Stomach (tissue), 9 donors: ENCODE measurements around the gene USP1. TPM values are rescaled to one million over a fixed set of nuclear protein-coding genes. Genes with fewer than 3 reads are reported as not detected.

ENCODE experiments used
- DNase-seq, 2 donors: peaks; one replicate each; pipeline versions ENCODE4 v3.0.0 to v3.0.0-alpha.2; 2013 to 2019
- H3K27ac ChIP-seq, 5 donors: fragments of 200-600 bp in 4 of 5; sonication (generic) in 4 of 5; one replicate each; pipeline ENCODE4 v1.5.1; 2013 to 2019; ENCODE audit warnings: mild to moderate bottlenecking in 1 of 5, moderate library complexity in 1 of 5
- H3K27me3 ChIP-seq, 3 donors: fragments of 200-600 bp; sonication (generic); one replicate each; pipeline ENCODE4 v1.5.1; 2017 to 2019; ENCODE audit warnings: mixed run types in 1 of 3
- H3K36me3 ChIP-seq, 4 donors: fragments of 200-600 bp; sonication (generic); 1 replicate in 3 of 4; 2 replicates in 1 of 4; pipeline ENCODE4 v1.5.1; 2016 to 2019
- H3K4me1 ChIP-seq, 4 donors: fragments of 200-600 bp; sonication (generic); one replicate each; pipeline ENCODE4 v1.5.1; 2016 to 2019
- H3K4me3 ChIP-seq, 4 donors: fragments of 200-600 bp; sonication (generic) in 3 of 4; one replicate each; pipeline ENCODE4 v1.5.1; 2016 to 2019; ENCODE audit warnings: mild to moderate bottlenecking in 1 of 4
- H3K9me3 ChIP-seq, 4 donors: fragments of 200-600 bp; sonication (generic); one replicate each; pipeline ENCODE4 v1.5.1; 2016 to 2019
- CTCF ChIP-seq, 7 experiments: fragments of 450-650 bp in 4 of 7; fragments of 200-600 bp in 3 of 7; sonication (generic) in 3 of 7; IDR thresholded peaks; one replicate each; pipeline ENCODE4 v1.5.1; 2016 to 2019; ENCODE audit warnings: antibody characterized with exemption in 7 of 7, control low read depth in 2 of 7, mild to moderate bottlenecking in 1 of 7
- EP300 ChIP-seq: sonication (generic); formaldehyde crosslinking; IDR thresholded peaks from one replicate; pipeline ENCODE4 v1.6.1; 2017; ENCODE audit warnings: antibody characterized with exemption
- POLR2A ChIP-seq, 4 donors: fragments of 450-650 bp; IDR thresholded peaks; one replicate each; pipeline ENCODE4 v1.6.1; 2016; ENCODE audit warnings: antibody characterized with exemption in 4 of 4, control low read depth in 2 of 4, mild to moderate bottlenecking in 1 of 4, moderate library complexity in 1 of 4
- POLR2AphosphoS5 ChIP-seq, 3 donors: sonication (generic); formaldehyde crosslinking; IDR thresholded peaks; one replicate each; pipeline ENCODE4 v1.6.1; 2016; ENCODE audit warnings: antibody characterized with exemption in 3 of 3
- WGBS, 5 donors: extraction: QIAGEN DNeasy Blood & Tissue Kit in 3 of 5; methylation state at CpG; one replicate each; pipeline versions ENCODE4 v1.1.5 to v1.1.7; 2013 to 2018; 5-methylcytosine and 5-hydroxymethylcytosine counted together
- intact Hi-C: fragments of 100-400 bp; cut with DNase I; formaldehyde crosslinking; loops from one replicate; pipeline ENCODE4 v1.15.1; 2023; ENCODE audit warnings: low total_unique reads
- polyA plus RNA-seq, 3 donors: library from polyadenylated mRNA; stranded (reverse); fragments of 200-250 nt; gene quantifications; one replicate each; pipeline ENCODE4 v1.2.3, GENCODE V29; 2013
- total RNA-seq, 5 donors: library from RNA; depleted of rRNA; stranded (reverse); fragments of >200 nt; gene quantifications; one replicate each; pipeline versions ENCODE4 v1.1.0 to v1.2.3, GENCODE V29; 2014 to 2016
- donor health status: healthy with polysubstance abuse.
- donor health status: Bipolar disorder and iron deficiency.
- donor health status: healthy.

The USP1 gene
- total and polyA plus RNA-seq, 8 donors = 5.4 to 47.5 (median 15.5) TPM

- intact Hi-C loops = no loop called here
- Histone ChIP-seq H3K27me3 (no peaks in the 10 kb centered on the region), H3K4me3 (no peak overlapping the region), H3K36me3 (no peaks in the 10 kb centered on the region), H3K9me3 (no peaks in the 10 kb centered on the region), H3K27ac (no peak overlapping the region), H3K4me1 (no peaks in the 10 kb centered on the region)
- no peak for TF ChIP-seq POLR2AphosphoS5 (IDR thresholded peaks at IDR 0.05)
- no peak for TF ChIP-seq EP300
- no peak for TF ChIP-seq CTCF (IDR thresholded peaks at IDR 0.05)
- TF ChIP-seq POLR2A (IDR thresholded peaks at IDR 0.05) = no peak
- WGBS, 5 donors = 71 to 80% (median 78%) methylated on average over 6 of the region's 6 CpGs
- DNase-seq = no peak
These were observed 40.0 kb upstream of the USP1 start for GRCh38 chr1:62396871-62397270.

- no peaks in the 10 kb centered on the region for H3K36me3 ChIP-seq
- TF ChIP-seq POLR2AphosphoS5 (IDR thresholded peaks at IDR 0.05) = no peak
- TF ChIP-seq POLR2A (IDR thresholded peaks at IDR 0.05) = no peak
- TF ChIP-seq EP300 = no peak
- TF ChIP-seq CTCF (IDR thresholded peaks at IDR 0.05) = no peak
- H3K4me1 ChIP-seq = no peaks in the 10 kb centered on the region
- intact Hi-C loops = no loop called here
- no peak overlapping the region for H3K27ac ChIP-seq
- no peaks in the 10 kb centered on the region for H3K27me3 ChIP-seq
- no peaks in the 10 kb centered on the region for H3K9me3 ChIP-seq
- no peak for DNase-seq
- no peak overlapping the region for H3K4me3 ChIP-seq
- WGBS, 5 donors = 91 to 97% (median 94%) methylated on average over 3 of the region's 3 CpGs
These were observed 39.5 kb upstream of the USP1 start for GRCh38 chr1:62397301-62397700.

DNA sequence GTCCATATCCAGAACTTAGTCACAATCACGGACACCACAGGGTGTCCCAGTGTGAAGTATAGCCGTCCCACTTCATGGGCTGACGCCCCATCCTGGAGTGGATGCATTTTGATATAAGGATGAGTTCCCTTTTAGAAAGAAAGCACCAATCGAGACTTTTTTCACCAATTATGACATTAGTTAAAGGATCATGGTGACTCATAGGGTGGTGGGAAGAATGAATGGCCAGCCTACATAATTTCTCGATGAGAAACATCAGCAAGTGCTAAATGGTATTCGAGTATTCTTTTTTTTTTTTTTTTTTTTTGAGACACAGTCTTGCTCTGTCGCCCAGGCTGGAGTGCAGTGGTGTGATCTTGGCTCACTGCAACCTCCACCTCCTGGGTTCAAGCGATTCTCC, 38.5 kb upstream of the USP1 start:
- no peak for DNase-seq
- TF ChIP-seq POLR2A (IDR thresholded peaks at IDR 0.05) = no peak
- no peak for TF ChIP-seq CTCF (IDR thresholded peaks at IDR 0.05)
- TF ChIP-seq EP300 = no peak
- TF ChIP-seq POLR2AphosphoS5 (IDR thresholded peaks at IDR 0.05) = no peak
- Histone ChIP-seq H3K4me3 (no peak overlapping the region), H3K4me1 (no peaks in the 10 kb centered on the region), H3K27ac (no peak overlapping the region), H3K9me3 (no peaks in the 10 kb centered on the region), H3K27me3 (no peaks in the 10 kb centered on the region), H3K36me3 (no peaks in the 10 kb centered on the region)
- intact Hi-C loops = no loop called here
- 90 to 94% (median 93%) methylated on average over 7 to 8 of the region's 8 CpGs for WGBS, 5 donors

DNA sequence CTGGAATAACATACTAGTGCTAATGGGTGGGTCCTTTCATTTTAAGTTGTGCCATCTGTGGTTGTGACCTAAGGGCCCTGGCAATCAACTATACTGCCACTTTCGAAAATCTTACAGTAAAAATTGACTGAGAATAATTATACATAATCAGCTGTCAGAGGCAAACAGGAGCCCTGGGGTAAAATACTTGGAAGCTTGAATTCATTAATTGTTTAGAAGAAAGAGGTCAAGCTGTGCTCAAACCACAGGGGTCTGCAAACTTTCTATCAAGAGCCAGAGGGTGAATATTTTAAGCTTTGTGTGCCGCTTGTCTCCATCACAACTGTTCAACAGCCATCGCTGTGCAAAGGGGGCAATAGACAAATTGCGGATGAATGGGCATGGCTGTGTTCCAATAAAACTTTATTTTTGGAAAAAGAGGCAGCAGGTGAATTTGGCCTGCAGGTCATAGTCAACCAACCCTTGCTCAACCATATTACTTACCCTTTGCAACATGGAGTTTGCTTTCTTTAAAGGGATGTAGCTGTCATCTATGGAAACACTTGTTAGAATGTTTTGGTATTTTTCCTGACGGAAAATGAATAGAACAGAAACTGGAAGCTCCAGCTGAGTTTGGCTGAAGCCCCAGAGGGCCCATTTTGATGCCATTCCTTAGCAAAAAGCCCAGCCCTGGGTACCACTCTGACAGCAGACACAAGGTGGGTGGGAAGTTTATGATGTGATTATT, 35.7 kb upstream of the USP1 start:
- Histone ChIP-seq H3K27ac (no peak overlapping the region), H3K27me3 (no peaks in the 10 kb centered on the region), H3K9me3 (no peaks in the 10 kb centered on the region), H3K4me1 (no peaks in the 10 kb centered on the region), H3K4me3 (no peak overlapping the region), H3K36me3 (no peaks in the 10 kb centered on the region)
- intact Hi-C loops = no loop called here
- no peak for TF ChIP-seq POLR2AphosphoS5 (IDR thresholded peaks at IDR 0.05)
- no peak for TF ChIP-seq POLR2A (IDR thresholded peaks at IDR 0.05)
- TF ChIP-seq EP300 = no peak
- no peak for TF ChIP-seq CTCF (IDR thresholded peaks at IDR 0.05)
- DNase-seq = no peak
- WGBS, 5 donors = 82 to 91% (median 88%) methylated on average over 5 of the region's 5 CpGs
